HepG2 (cell line): Measurements from ENCODE around the gene COMP. TPM values are rescaled to one million over a fixed set of nuclear protein-coding genes. Genes with fewer than 3 reads are reported as not detected.
"Not testable (repeated sequence)": the region's sequence is repeated elsewhere in the genome, so short reads cannot be mapped to it uniquely, and the experiment has no call there.

Source experiments
- ATAC-seq: fragments of 200-7000 bp; cut with Tn5 transposase; 3 replicates; pipeline ENCODE4 v1.9.1; 2020; ENCODE audit warnings: mild to moderate bottlenecking, moderate library complexity
- BruUV-seq: library from RNA; stranded (reverse); fragments of 400-500 nt; replicated peaks from 2 replicates; lab custom pipeline; 2021; lab: Mats Ljungman, UMichigan
- CTCF ChIA-PET: fragments of 300-600 bp; formaldehyde crosslinking; extraction: SDS; loops from one replicate; lab custom pipeline; 2021; ENCODE audit warnings: low total read pairs, inconsistent platforms, low intra/inter-chr PET ratio; lab: Yijun Ruan, JAX
- POLR2A ChIA-PET: fragments of 350-600 bp; sonication (Branson Sonifier 250); formaldehyde crosslinking; loops from one replicate; lab custom pipeline; 2020; ENCODE audit warnings: antibody characterized with exemption, inconsistent platforms; lab: Yijun Ruan, JAX
- DNase-seq: peaks from one replicate; pipeline ENCODE4 v3.0.0-alpha.2; 2015; ENCODE audit warnings: low spot score
- FAIRE-seq: peaks from 3 replicates; lab custom pipeline; 2011; peaks lifted over from hg19 to GRCh38; lab: Jason Lieb, UNC
- H2AFZ ChIP-seq: one replicate; pipeline ENCODE4 v1.6.1; 2011; ENCODE audit warnings: low read length, inconsistent platforms
- H3K27ac ChIP-seq: fragments of 300-600 bp; 3 replicates; pipeline ENCODE4 v1.8.0; 2011; ENCODE audit warnings: mixed run types, mild to moderate bottlenecking, mixed read lengths, low read length, inconsistent platforms; ENCODE audit not compliant: insufficient read depth; ENCODE audit errors: extremely low read length
- H3K27me3 ChIP-seq, 2 experiments: fragments of 200-600 bp in 1 of 2; 2 replicates in 1 of 2; 3 replicates in 1 of 2; pipeline versions ENCODE4 v1.6.0 to v1.8.0; 2011; ENCODE audit warnings: low read length in 2 of 2, mild to moderate bottlenecking in 2 of 2, moderate library complexity in 2 of 2, inconsistent platforms in 1 of 2; ENCODE audit not compliant: insufficient read depth in 2 of 2, control insufficient read depth in 1 of 2
- H3K36me3 ChIP-seq, 2 experiments: fragments of 200-600 bp in 1 of 2; replicated peaks in 1 of 2; 2 replicates in 1 of 2; 3 replicates in 1 of 2; pipeline versions ENCODE4 v1.5.1 to v1.8.0; 2011; ENCODE audit warnings: low read length in 2 of 2, inconsistent platforms in 1 of 2; ENCODE audit not compliant: insufficient read depth in 2 of 2, control insufficient read depth in 1 of 2
- H3K4me1 ChIP-seq: 2 replicates; pipeline ENCODE4 v1.5.1; 2012; ENCODE audit warnings: low read length, inconsistent platforms; ENCODE audit not compliant: insufficient read depth
- H3K4me2 ChIP-seq: 2 replicates; pipeline ENCODE4 v1.6.0; 2011; ENCODE audit warnings: low read depth, low read length, inconsistent platforms
- H3K4me3 ChIP-seq, 3 experiments: fragments of 200-600 bp in 1 of 3; sonication (generic), shearing (Covaris generic) in 1 of 3; replicated peaks in 1 of 3; 2 replicates each; pipeline ENCODE4 v1.5.1; 2011 to 2016; ENCODE audit warnings: low read length in 3 of 3, inconsistent platforms in 2 of 3, low read depth in 2 of 3, mild to moderate bottlenecking in 2 of 3, control low read depth in 1 of 3, mixed read lengths in 1 of 3; ENCODE audit not compliant: insufficient read depth in 1 of 3
- H3K79me2 ChIP-seq: one replicate; pipeline ENCODE4 v1.6.1; 2011; ENCODE audit warnings: low read length, inconsistent platforms; ENCODE audit not compliant: insufficient read depth
- H3K9ac ChIP-seq: 2 replicates; pipeline ENCODE4 v1.6.0; 2011; ENCODE audit warnings: mild to moderate bottlenecking, low read depth, low read length, inconsistent platforms; ENCODE audit not compliant: insufficient read depth
- H3K9me3 ChIP-seq: 2 replicates; pipeline ENCODE4 v1.5.1; 2012; ENCODE audit warnings: mild to moderate bottlenecking, low read length
- H4K20me1 ChIP-seq: 2 replicates; pipeline ENCODE4 v1.6.0; 2011; ENCODE audit warnings: inconsistent platforms, mild to moderate bottlenecking, low read length, moderate library complexity; ENCODE audit not compliant: insufficient read depth
- FOXA1 ChIP-seq, 2 experiments: fragments of 450-650 bp in 1 of 2; sonication (generic) in 1 of 2; formaldehyde crosslinking in 1 of 2; IDR thresholded peaks; 2 replicates each; pipeline versions ENCODE4 v1.4.0 to v1.6.1; 2016 to 2020; ENCODE audit warnings: missing genetic modification reagents in 1 of 2
- MAFF ChIP-seq: IDR thresholded peaks from 2 replicates; pipeline ENCODE4 v1.6.1; 2011; ENCODE audit warnings: low read depth, low read length, improper control_type of control experiment
- NKX3-1 ChIP-seq: sonication (generic); formaldehyde crosslinking; IDR thresholded peaks from 2 replicates; pipeline ENCODE4 v1.5.0; 2020; ENCODE audit warnings: missing genetic modification reagents
- NR3C1 ChIP-seq: sonication (generic); formaldehyde crosslinking; IDR thresholded peaks from 2 replicates; pipeline ENCODE4 v1.4.0; 2020; ENCODE audit warnings: missing genetic modification reagents
- RFXANK ChIP-seq: IDR thresholded peaks from 2 replicates; pipeline ENCODE4 v1.6.1; 2016
- ZMYM3 ChIP-seq: sonication (generic); formaldehyde crosslinking; IDR thresholded peaks from 2 replicates; pipeline ENCODE4 v1.5.1; 2020; ENCODE audit warnings: mild to moderate bottlenecking, missing genetic modification reagents
- ZNF253 ChIP-seq: sonication (generic); formaldehyde crosslinking; IDR thresholded peaks from 2 replicates; pipeline ENCODE4 v1.8.0; 2022; ENCODE audit warnings: mild to moderate bottlenecking, missing genetic modification reagents, borderline replicate concordance
- ZNF768 ChIP-seq: sonication (generic); formaldehyde crosslinking; IDR thresholded peaks from 2 replicates; pipeline ENCODE4 v1.4.0; 2020; ENCODE audit warnings: missing genetic modification reagents
- WGBS: methylation state at CpG from one replicate; pipeline ENCODE4 v1.1.6; 2017; ENCODE audit warnings: low lambda C conversion rate; 5-methylcytosine and 5-hydroxymethylcytosine counted together
- in situ Hi-C: cut with HindIII; loops from 2 replicates; pipeline ENCODE4 v1.10.0; 2017; ENCODE audit warnings: low pct_unique_long_range_greater_than_20kb; ENCODE audit not compliant: extremely low pct_ligation_motif_present
- intact Hi-C: fragments of 100-400 bp; cut with micrococcal nuclease; formaldehyde crosslinking; loops from one replicate; pipeline ENCODE4 v1.10.0; 2022; ENCODE audit not compliant: unreplicated experiment
- polyA plus RNA-seq, 8 experiments: library from polyadenylated mRNA; depleted of rRNA in 3 of 8; stranded (reverse) in 7 of 8; unstranded in 1 of 8; fragments of >200 nt; fragmentation: Illumina TruSeq in 4 of 8; extraction: Trizol in 4 of 8; gene quantifications; 2 replicates each; pipeline versions ENCODE4 v1.2.1 to v1.2.3, GENCODE V29; 2011 to 2016; ENCODE audit warnings: low read depth in 4 of 8, missing spikeins in 1 of 8, mixed read lengths in 1 of 8; ENCODE audit not compliant: insufficient read depth in 1 of 8
- total RNA-seq, 5 experiments: library from RNA; depleted of rRNA; stranded (reverse); fragments of >200 nt; fragmentation: Illumina TruSeq; extraction: Trizol; gene quantifications; 2 replicates each; pipeline ENCODE4 v1.2.3, GENCODE V29; 2016; ENCODE audit warnings: low read depth in 1 of 5

Gene COMP
- total and polyA plus RNA-seq, 2 of the 13 experiments (the other 11 are each of a cell fraction or from before 2014, with no cell fraction given), result 0.04 to 0.13 TPM

- TF ChIP-seq RFXANK (CRISPR knock-in tag) (no peak), ZNF253 (CRISPR knock-in tag) (no peak), NKX3-1 (no peak), MAFF (peak; percentile 39; the same call in 1 of the 2 replicates), ZMYM3 (CRISPR knock-in tag) (0 out of 2 replicates have a peak, but pooled peaks have one; percentile 36), FOXA1 (IDR thresholded peaks at IDR 0.05) (no peak), FOXA1 (CRISPR knock-in tag; IDR thresholded peaks at IDR 0.05) (no peak)
Observed at GRCh38 chr19:18817574-18817973, 26.5 kb upstream of the COMP start (continued).

GRCh38 chr19:18816645-18817044 lies 25.5 kb upstream of the COMP start:
- POLR2A ChIA-PET, H3K79me2 ChIP-seq, H3K4me3 ChIP-seq, H3K9me3 ChIP-seq, intact Hi-C loops, H3K27ac ChIP-seq, in situ Hi-C loops, ATAC-seq, H3K4me2 ChIP-seq, H2AFZ ChIP-seq, DNase-seq, CTCF ChIA-PET, FAIRE-seq, H3K9ac ChIP-seq, H4K20me1 ChIP-seq, BruUV-seq, H3K36me3 ChIP-seq: not testable (repeated sequence)
- WGBS, result 79% methylated on average over 4 of the region's 4 CpGs
- H3K4me1 ChIP-seq, result peaks cover 25% of the 10 kb centered on the region
- peaks cover 7 to 21% of the 10 kb centered on the region in 2 experiments for H3K27me3 ChIP-seq

- Histone ChIP-seq H3K27me3 (peaks cover 7 to 21% of the 10 kb centered on the region in 2 experiments), H3K36me3 (no peaks in the 10 kb centered on the region), H3K4me1 (peaks cover 33% of the 10 kb centered on the region), H3K4me3 (no peak overlapping the region), H3K9ac (no peak overlapping the region), H3K9me3 (no peaks in the 10 kb centered on the region), H4K20me1 (no peaks in the 10 kb centered on the region), H3K79me2 (no peaks in the 10 kb centered on the region), H2AFZ (no peak overlapping the region), H3K4me2 (no peak overlapping the region), H3K27ac (no peak overlapping the region)
- BruUV-seq, result no TSS peak
- no peak for ATAC-seq
- intact Hi-C loops (no loop called here), in situ Hi-C loops (no loop called here)
- peak; percentile 52; the same call in 1 of the 2 replicates for TF ChIP-seq ZNF768 (CRISPR knock-in tag)
- TF ChIP-seq NR3C1, result no peak
- DNase-seq, result no peak
- 57% methylated on average over 5 of the region's 5 CpGs for WGBS
- FAIRE-seq, result no peak
- POLR2A ChIA-PET, result no interaction called here
- CTCF ChIA-PET, result no interaction called here
Observed at GRCh38 chr19:18815673-18816072, 24.6 kb upstream of the COMP start.
